GM12801 (cell line): ENCODE results near the gene EXPH5.

Experiments
- TF ChIP-seq, protein P1 (sequence below): IDR thresholded peaks from one replicate; pipeline ENCODE4 v1.5.1; 2011; ENCODE audit warnings: control low read depth; ENCODE audit not compliant: insufficient read length; ENCODE audit errors: extremely low read depth

Gene EXPH5

DNA sequence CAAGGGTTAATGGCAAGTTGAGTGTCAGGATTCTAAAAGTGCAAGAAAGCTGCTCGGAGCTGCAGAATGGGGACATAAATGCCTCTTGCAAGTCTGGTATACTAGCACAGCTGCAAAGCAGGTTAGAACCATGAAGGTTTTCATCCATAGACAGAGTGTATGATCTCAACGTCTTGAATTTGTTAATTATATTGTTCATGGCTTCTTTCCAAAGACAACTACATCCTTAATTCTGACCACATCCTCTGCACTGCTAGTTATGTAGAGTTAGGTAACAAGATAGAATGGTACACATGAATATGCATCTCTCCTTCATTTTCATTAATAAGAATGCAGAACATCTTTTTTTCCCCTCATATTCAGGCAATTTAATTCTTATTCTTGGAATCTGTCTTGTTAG lies 34.2 kb downstream of the EXPH5 start:
- TF ChIP-seq, protein P1, sequence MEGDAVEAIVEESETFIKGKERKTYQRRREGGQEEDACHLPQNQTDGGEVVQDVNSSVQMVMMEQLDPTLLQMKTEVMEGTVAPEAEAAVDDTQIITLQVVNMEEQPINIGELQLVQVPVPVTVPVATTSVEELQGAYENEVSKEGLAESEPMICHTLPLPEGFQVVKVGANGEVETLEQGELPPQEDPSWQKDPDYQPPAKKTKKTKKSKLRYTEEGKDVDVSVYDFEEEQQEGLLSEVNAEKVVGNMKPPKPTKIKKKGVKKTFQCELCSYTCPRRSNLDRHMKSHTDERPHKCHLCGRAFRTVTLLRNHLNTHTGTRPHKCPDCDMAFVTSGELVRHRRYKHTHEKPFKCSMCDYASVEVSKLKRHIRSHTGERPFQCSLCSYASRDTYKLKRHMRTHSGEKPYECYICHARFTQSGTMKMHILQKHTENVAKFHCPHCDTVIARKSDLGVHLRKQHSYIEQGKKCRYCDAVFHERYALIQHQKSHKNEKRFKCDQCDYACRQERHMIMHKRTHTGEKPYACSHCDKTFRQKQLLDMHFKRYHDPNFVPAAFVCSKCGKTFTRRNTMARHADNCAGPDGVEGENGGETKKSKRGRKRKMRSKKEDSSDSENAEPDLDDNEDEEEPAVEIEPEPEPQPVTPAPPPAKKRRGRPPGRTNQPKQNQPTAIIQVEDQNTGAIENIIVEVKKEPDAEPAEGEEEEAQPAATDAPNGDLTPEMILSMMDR: no peak

DNA sequence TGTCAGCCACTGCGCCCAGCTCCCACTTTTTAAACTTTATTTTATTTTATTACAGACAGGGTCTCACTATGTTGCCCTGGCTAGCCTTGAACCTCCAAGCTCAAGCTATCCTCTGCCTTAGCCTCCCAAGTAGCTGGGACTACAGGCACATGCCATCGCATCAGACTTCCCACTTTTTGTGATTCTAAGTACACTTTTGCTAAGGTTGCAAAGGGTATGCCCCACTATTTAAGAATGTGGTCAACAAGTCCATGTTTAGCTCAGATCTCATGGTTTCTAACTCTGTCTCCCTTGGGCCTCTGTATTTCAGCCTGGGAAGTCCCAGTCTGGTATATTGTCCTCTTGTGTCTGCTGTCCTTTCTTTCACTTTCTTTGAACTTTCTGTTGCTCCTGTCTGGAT lies 35.3 kb downstream of the EXPH5 start:
- TF ChIP-seq, protein P1: no peak

DNA sequence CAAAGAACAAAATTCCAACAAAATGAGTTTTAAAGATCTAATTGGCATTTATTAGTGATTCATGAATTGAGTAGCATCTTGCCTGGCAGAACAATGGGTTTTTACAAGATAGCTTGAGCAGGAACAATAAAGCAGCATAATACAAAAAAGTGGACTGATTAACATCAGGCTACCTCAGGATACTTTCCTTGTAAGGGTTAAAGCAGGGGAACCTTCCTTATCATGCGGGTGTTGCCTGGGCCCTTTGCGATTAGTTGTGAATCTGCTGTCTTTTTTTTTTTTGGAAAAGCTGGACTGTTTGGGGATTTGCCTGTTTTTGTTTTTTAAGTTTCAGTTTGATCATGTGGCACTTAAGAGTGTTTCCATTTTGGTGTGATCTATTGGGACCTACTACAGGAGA lies 37.5 kb downstream of the EXPH5 start:
- TF ChIP-seq, protein P1: no peak

DNA sequence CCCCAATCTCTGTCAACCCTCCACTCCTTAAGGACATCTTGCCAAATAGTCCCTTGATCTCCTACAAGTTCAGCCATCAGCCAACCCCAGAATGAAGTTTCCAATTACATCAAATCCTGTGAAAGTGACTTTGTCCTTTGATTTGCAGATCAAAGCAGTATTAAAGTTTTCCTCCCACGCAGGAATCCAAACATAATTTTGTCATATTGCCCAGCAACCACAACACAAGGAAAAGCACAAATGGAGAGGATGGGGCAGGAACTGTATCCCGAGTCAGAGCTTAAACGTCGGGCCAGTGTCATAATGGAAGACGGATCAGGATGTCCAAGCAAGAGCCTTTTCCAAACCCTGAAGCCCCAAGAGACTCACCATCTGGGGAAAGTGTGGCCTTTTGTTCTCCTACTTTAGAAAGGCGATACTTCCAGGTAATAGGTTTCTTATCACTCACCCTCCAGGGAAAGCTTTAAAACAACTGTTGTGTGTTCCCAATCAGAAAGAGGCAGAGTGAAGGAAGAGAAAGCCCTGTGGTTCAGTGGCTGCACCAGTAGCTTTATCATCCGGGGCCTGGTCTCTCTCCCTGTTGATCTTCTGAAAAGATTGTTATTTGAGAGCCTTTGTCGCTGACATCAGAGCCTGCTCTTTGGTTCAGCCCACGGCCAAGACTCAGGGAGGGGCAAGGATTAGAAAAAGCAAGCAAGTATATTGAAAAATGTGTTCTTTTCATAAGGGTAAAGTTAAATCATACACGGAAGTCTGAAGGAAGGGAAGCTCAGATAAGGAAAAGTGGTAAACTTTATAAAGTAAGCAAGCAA lies 41.7 kb downstream of the EXPH5 start:
- TF ChIP-seq, protein P1: no peak

DNA sequence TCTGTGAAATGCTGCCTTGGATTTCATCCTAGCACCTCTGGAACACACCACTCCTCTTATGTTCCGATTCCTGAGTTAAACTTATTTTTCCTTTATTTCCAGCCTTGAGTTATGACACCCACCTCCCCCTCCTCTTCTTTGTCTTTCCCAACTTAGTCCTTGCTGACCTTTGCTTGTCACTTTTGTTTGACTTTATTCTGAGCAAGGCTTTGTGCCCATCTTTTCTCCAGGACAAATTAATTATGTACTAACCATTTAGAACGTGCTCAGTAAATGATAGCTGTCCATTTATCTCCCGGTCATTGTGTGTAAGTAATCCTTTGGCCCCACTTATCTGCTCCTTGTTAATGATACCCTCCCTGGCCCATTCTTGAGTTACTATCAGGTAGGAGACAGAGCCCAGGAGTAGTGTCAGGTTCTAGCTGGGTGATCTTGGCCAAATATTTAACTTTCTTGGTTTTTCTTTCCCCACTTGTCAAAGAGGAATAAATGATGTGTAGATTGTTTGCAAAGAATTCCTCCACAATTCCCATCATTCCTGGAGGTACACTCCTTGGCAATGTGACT lies 44.2 kb downstream of the EXPH5 start:
- TF ChIP-seq, protein P1: no peak

DNA sequence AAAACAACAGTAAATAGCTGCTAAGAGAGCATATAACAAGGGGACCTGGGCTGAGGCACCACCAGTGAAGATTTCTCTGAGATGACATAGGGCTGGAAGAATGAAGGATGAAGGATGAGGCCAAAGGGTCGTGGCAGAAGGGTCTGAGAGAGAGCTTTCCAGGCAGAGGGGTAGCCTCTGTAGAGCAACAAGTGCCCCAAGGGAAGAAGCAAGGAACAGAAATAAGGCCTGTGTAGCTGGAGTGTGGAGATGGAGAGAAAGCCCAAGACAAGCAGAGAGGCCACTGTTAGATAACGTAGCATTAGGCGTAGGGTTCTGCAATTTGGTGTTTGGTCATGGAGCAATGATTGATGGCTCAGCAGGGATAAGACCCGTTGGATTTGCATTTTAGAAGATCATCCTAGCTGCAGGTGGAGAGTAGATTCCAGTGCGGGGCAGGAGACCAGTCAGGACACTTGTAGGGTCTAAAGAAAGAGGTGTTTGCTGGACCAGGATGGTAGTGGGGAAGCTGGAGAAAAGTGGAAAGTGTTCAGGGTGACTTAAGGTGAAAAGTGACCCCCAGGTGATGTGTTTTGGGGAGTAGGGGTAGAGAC lies 47.6 kb downstream of the EXPH5 start:
- TF ChIP-seq, protein P1: no peak

DNA sequence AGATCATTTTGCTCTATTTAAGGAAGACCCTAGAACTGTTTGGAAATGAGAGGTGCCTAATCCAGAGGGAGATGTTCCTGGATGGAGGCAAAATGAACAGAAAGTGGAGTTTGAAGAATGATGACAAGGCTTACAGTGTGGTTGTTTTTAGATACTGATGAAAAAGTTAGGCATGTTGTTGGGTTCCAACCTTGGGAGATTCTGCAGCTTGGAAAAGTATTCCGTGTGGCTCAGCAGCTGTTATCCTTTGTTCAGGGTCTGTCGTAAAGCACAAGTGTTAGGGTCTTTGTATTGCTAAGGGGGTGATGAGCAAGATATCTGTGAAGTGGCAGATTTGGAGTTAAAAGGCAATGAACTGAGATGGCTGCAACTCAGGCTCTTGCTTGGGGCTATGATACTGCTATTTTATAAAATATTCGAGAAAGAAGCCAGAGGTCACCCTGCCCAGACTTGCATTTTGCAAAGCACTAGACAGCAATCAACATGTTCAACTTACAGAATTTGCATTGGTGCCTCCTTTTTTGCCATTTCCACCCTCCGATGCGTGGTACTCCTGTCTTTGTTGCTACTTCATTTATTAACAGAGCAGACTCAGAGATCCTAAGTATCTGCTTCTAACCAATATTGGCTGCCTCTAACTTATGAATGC lies 50.1 kb downstream of the EXPH5 start:
- TF ChIP-seq, protein P1: no peak
